ENCODE data around the gene MUS81. TPM values are rescaled to one million over a fixed set of nuclear protein-coding genes. Genes with fewer than 3 reads are reported as not detected.

MUS81 gene
- total and polyA plus RNA-seq, 9 of the 15 experiments (the other 6 are each of a cell fraction or from before 2014, with no cell fraction given), result 13.4 to 118 (median 53.7) TPM

GRCh38 chr11:65856689-65857499, 3.3 kb upstream of the MUS81 start (continued):
- TF ChIP-seq MED1 (CRISPR knock-in tag; IDR thresholded peaks at IDR 0.05; ENCODE audit: borderline replicate concordance) (no peak; the same call in 1 of the 2 replicates), ZNF347 (CRISPR knock-in tag; IDR thresholded peaks at IDR 0.05; ENCODE audit: low read depth) (no peak), ZBTB40 (IDR thresholded peaks at IDR 0.05) (peak; percentile 83), ZBTB40 (CRISPR knock-in tag; IDR thresholded peaks at IDR 0.05) (no peak), CHD2 (IDR thresholded peaks at IDR 0.05; ENCODE audit: low read depth, low read length) (no peak), KDM4B (IDR thresholded peaks at IDR 0.05; ENCODE audit: borderline replicate concordance in 2 of 2, low read depth in 1 of 2) (peak in 1 of 2 experiments; percentile 67; a peak in 1 of 4 replicates), HDAC3 (IDR thresholded peaks at IDR 0.05; ENCODE audit: borderline replicate concordance, partially characterized antibody) (no peak), SMAD3 (CRISPR knock-in tag; conservative IDR thresholded peaks at IDR 0.05) (no peak), ZNF263 (CRISPR knock-in tag; IDR thresholded peaks at IDR 0.05; ENCODE audit: borderline replicate concordance) (no peak), CEBPB (tag; IDR thresholded peaks at IDR 0.05) (no peak), ARID3B (CRISPR knock-in tag; IDR thresholded peaks at IDR 0.05; ENCODE audit: borderline replicate concordance) (no peak), RHOXF2B (CRISPR knock-in tag; conservative IDR thresholded peaks at IDR 0.05) (no peak), THAP12 (CRISPR knock-in tag; IDR thresholded peaks at IDR 0.05) (peak; percentile 69; the same call in 1 of the 2 replicates), GATAD2B (IDR thresholded peaks at IDR 0.05; ENCODE audit: borderline replicate concordance) (no peak), RFX7 (CRISPR knock-in tag; IDR thresholded peaks at IDR 0.05) (no peak)
